HEK293 (cell line): ENCODE measurements around the gene FKRP.

Experiments used
- BCL11A ChIP-seq: fragments of 450-650 bp; formaldehyde crosslinking; IDR thresholded peaks from 2 replicates; pipeline ENCODE4 v1.5.1; 2016; ENCODE audit warnings: low read depth, missing biosample characterization, missing genetic modification characterization
- GLIS1 ChIP-seq: fragments of 450-650 bp; formaldehyde crosslinking; IDR thresholded peaks from 2 replicates; pipeline ENCODE4 v1.5.1; 2016; ENCODE audit warnings: missing biosample characterization, missing genetic modification characterization
- SETDB1 ChIP-seq: IDR thresholded peaks from one replicate; pipeline ENCODE4 v1.6.1; 2017; ENCODE audit warnings: mild to moderate bottlenecking, low read length, moderate library complexity, mixed read lengths; ENCODE audit not compliant: insufficient read length
- ZBTB8A ChIP-seq: fragments of 450-650 bp; formaldehyde crosslinking; IDR thresholded peaks from 2 replicates; pipeline ENCODE4 v1.5.1; 2016; ENCODE audit warnings: missing biosample characterization, missing genetic modification characterization
- ZNF221 ChIP-seq: fragments of 450-650 bp; formaldehyde crosslinking; IDR thresholded peaks from 2 replicates; pipeline ENCODE4 v1.5.1; 2017; ENCODE audit warnings: missing biosample characterization, missing genetic modification characterization, borderline replicate concordance
- ZNF24 ChIP-seq: fragments of 450-650 bp; formaldehyde crosslinking; IDR thresholded peaks from 2 replicates; pipeline ENCODE4 v1.5.1; 2016; ENCODE audit warnings: missing biosample characterization, missing genetic modification characterization
- ZNF335 ChIP-seq: fragments of 450-650 bp; formaldehyde crosslinking; conservative IDR thresholded peaks from 2 replicates; pipeline ENCODE4 v1.5.1; 2016; ENCODE audit warnings: missing biosample characterization, missing genetic modification characterization
- ZNF394 ChIP-seq: fragments of 450-650 bp; formaldehyde crosslinking; IDR thresholded peaks from 2 replicates; pipeline ENCODE4 v1.5.1; 2016; ENCODE audit warnings: missing biosample characterization, missing genetic modification characterization, mild to moderate bottlenecking, moderate library complexity, borderline replicate concordance
- ZNF558 ChIP-seq: fragments of 450-650 bp; formaldehyde crosslinking; IDR thresholded peaks from 2 replicates; pipeline ENCODE4 v1.5.1; 2016; ENCODE audit warnings: missing biosample characterization, missing genetic modification characterization
- ZNF626 ChIP-seq: fragments of 450-650 bp; sonication (Bioruptor Pico); formaldehyde crosslinking; IDR thresholded peaks from 2 replicates; pipeline ENCODE4 v1.5.1; 2018; ENCODE audit warnings: missing biosample characterization, missing genetic modification characterization, inconsistent platforms
- ZNF664 ChIP-seq: fragments of 450-650 bp; formaldehyde crosslinking; IDR thresholded peaks from 2 replicates; pipeline ENCODE4 v1.5.1; 2016; ENCODE audit warnings: missing biosample characterization, missing genetic modification characterization
- ZNF76 ChIP-seq: fragments of 450-650 bp; formaldehyde crosslinking; IDR thresholded peaks from 2 replicates; pipeline ENCODE4; 2016; ENCODE audit warnings: low read depth, missing biosample characterization, missing genetic modification characterization, borderline replicate concordance
- ZNF768 ChIP-seq: fragments of 450-650 bp; formaldehyde crosslinking; IDR thresholded peaks from 2 replicates; pipeline ENCODE4 v1.5.1; 2018; ENCODE audit warnings: missing biosample characterization, mild to moderate bottlenecking, missing genetic modification characterization
- ZNF785 ChIP-seq: fragments of 450-650 bp; formaldehyde crosslinking; IDR thresholded peaks from 2 replicates; pipeline ENCODE4 v1.5.1; 2016; ENCODE audit warnings: missing biosample characterization, missing genetic modification characterization
- ZNF843 ChIP-seq: fragments of 450-650 bp; formaldehyde crosslinking; IDR thresholded peaks from 2 replicates; pipeline ENCODE4 v1.5.1; 2016; ENCODE audit warnings: missing biosample characterization, missing genetic modification characterization
- TF ChIP-seq, protein P1 (sequence below): fragments of 450-650 bp; formaldehyde crosslinking; conservative IDR thresholded peaks from 2 replicates; pipeline ENCODE4 v1.5.1; 2016; ENCODE audit warnings: low read depth, missing biosample characterization, missing genetic modification characterization
- TF ChIP-seq, protein P2 (sequence below): fragments of 450-650 bp; formaldehyde crosslinking; IDR thresholded peaks from 2 replicates; pipeline ENCODE4 v1.5.1; 2016; ENCODE audit warnings: missing biosample characterization, missing genetic modification characterization
- TF ChIP-seq, protein P3 (sequence below): fragments of 450-650 bp; formaldehyde crosslinking; IDR thresholded peaks from 2 replicates; pipeline ENCODE4 v1.5.1; 2016; ENCODE audit warnings: missing biosample characterization, missing genetic modification characterization

Gene FKRP

GRCh38 chr19:46746281-46747057 is 612 bp downstream of the FKRP start, which contains the start of gene STRN4 (continued):
- TF ChIP-seq, protein P1, sequence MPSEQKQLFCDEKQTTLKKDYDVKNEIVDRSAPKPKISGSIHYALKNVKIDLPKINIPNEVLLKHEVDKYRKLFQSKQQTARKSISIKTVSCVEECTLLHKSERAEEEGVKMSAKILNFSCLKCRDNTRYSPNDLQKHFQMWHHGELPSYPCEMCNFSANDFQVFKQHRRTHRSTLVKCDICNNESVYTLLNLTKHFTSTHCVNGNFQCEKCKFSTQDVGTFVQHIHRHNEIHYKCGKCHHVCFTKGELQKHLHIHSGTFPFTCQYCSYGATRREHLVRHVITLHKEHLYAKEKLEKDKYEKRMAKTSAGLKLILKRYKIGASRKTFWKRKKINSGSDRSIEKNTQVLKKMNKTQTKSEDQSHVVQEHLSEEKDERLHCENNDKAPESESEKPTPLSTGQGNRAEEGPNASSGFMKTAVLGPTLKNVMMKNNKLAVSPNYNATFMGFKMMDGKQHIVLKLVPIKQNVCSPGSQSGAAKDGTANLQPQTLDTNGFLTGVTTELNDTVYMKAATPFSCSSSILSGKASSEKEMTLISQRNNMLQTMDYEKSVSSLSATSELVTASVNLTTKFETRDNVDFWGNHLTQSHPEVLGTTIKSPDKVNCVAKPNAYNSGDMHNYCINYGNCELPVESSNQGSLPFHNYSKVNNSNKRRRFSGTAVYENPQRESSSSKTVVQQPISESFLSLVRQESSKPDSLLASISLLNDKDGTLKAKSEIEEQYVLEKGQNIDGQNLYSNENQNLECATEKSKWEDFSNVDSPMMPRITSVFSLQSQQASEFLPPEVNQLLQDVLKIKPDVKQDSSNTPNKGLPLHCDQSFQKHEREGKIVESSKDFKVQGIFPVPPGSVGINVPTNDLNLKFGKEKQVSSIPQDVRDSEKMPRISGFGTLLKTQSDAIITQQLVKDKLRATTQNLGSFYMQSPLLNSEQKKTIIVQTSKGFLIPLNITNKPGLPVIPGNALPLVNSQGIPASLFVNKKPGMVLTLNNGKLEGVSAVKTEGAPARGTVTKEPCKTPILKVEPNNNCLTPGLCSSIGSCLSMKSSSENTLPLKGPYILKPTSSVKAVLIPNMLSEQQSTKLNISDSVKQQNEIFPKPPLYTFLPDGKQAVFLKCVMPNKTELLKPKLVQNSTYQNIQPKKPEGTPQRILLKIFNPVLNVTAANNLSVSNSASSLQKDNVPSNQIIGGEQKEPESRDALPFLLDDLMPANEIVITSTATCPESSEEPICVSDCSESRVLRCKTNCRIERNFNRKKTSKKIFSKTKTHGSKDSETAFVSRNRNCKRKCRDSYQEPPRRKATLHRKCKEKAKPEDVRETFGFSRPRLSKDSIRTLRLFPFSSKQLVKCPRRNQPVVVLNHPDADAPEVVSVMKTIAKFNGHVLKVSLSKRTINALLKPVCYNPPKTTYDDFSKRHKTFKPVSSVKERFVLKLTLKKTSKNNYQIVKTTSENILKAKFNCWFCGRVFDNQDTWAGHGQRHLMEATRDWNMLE (tag by site-specific recombination) = no peak
- TF ChIP-seq GLIS1 (tag by site-specific recombination) (no peak), ZNF664 (tag by site-specific recombination) (no peak), ZNF843 (tag by site-specific recombination) (no peak), ZNF785 (no peak), ZNF24 (tag by site-specific recombination) (no peak), BCL11A (no peak), ZNF394 (no peak), ZNF626 (tag by site-specific recombination) (no peak), ZNF558 (no peak), ZNF221 (tag by site-specific recombination) (no peak), ZNF335 (tag by site-specific recombination) (peak; percentile 63; the same call in 1 of the 2 replicates), SETDB1 (no peak), ZNF768 (tag by site-specific recombination) (no peak), ZBTB8A (tag by site-specific recombination) (no peak), ZNF76 (no peak)
- TF ChIP-seq, protein P2, sequence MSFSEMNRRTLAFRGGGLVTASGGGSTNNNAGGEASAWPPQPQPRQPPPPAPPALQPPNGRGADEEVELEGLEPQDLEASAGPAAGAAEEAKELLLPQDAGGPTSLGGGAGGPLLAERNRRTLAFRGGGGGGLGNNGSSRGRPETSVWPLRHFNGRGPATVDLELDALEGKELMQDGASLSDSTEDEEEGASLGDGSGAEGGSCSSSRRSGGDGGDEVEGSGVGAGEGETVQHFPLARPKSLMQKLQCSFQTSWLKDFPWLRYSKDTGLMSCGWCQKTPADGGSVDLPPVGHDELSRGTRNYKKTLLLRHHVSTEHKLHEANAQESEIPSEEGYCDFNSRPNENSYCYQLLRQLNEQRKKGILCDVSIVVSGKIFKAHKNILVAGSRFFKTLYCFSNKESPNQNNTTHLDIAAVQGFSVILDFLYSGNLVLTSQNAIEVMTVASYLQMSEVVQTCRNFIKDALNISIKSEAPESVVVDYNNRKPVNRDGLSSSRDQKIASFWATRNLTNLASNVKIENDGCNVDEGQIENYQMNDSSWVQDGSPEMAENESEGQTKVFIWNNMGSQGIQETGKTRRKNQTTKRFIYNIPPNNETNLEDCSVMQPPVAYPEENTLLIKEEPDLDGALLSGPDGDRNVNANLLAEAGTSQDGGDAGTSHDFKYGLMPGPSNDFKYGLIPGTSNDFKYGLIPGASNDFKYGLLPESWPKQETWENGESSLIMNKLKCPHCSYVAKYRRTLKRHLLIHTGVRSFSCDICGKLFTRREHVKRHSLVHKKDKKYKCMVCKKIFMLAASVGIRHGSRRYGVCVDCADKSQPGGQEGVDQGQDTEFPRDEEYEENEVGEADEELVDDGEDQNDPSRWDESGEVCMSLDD (tag by site-specific recombination) = peak; percentile 59
- TF ChIP-seq, protein P3, sequence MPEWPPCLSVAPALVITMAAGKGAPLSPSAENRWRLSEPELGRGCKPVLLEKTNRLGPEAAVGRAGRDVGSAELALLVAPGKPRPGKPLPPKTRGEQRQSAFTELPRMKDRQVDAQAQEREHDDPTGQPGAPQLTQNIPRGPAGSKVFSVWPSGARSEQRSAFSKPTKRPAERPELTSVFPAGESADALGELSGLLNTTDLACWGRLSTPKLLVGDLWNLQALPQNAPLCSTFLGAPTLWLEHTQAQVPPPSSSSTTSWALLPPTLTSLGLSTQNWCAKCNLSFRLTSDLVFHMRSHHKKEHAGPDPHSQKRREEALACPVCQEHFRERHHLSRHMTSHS (tag by site-specific recombination) = no peak
